Measurements from ENCODE around the gene TNFSF9.

GRCh38 chr19:6551607-6552450, 21.0 kb downstream of the TNFSF9 start:
- TF ChIP-seq GATA3 (IDR thresholded peaks at IDR 0.05; ENCODE audit: low read depth, low read length) = no peak
- no peak for TF ChIP-seq GATA2 (IDR thresholded peaks at IDR 0.05; ENCODE audit: low read depth, low read length)
